ENCODE data around the gene VSIR.

VSIR gene

DNA sequence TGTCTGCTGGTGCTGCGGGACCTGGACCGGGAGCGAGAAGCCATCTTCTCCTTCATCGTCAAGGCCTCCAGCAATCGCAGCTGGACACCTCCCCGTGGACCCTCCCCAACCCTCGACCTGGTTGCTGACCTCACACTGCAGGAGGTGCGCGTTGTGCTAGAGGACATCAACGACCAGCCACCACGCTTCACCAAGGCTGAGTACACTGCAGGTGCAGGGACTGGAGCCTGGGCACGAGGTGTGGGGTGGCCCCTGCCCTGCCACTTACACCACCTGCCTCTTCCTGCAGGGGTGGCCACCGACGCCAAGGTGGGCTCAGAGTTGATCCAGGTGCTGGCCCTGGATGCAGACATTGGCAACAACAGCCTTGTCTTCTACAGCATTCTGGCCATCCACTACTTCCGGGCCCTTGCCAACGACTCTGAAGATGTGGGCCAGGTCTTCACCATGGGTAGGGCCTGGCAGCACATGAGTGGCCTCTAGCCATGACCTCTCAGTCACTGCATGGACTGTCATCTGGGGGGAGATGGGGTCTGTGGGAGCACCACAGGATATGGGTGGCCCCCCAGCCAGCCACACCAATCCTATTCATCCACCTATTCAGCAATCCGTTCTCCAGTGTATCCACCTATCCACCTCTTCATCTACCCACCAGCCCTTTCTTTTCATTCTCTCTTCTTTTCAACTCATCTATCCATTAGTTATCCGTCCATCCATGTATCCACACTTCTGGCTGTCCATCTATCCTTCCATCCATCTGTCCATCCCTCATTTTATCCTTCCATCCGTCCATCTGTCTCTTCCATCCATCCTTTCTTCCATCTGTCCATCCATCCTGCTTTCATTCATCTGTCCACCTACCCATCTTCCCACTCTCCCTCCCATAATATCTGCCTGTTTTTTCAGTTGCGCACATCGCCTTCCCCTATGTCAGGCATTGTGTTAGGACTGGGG, 34.5 kb upstream of the VSIR start:
- FAIRE-seq (no peak), DNase-seq (ENCODE audit: insufficient read length, low spot score) (no peak)
- TF ChIP-seq POU2F2 (IDR thresholded peaks at IDR 0.05; ENCODE audit: low read depth, low read length) (no peak), TAF1 (IDR thresholded peaks at IDR 0.05; ENCODE audit: low read depth, low read length) (no peak), SPI1 (IDR thresholded peaks at IDR 0.05; ENCODE audit: low read depth, low read length) (no peak), POLR2A (IDR thresholded peaks at IDR 0.05; ENCODE audit: low read depth, low read length) (no peak), PAX5 (IDR thresholded peaks at IDR 0.05; ENCODE audit: insufficient read depth, low read length, severe bottlenecking) (no peak), POLR2AphosphoS5 (IDR thresholded peaks at IDR 0.05; ENCODE audit: low read depth, low read length) (no peak)

DNA sequence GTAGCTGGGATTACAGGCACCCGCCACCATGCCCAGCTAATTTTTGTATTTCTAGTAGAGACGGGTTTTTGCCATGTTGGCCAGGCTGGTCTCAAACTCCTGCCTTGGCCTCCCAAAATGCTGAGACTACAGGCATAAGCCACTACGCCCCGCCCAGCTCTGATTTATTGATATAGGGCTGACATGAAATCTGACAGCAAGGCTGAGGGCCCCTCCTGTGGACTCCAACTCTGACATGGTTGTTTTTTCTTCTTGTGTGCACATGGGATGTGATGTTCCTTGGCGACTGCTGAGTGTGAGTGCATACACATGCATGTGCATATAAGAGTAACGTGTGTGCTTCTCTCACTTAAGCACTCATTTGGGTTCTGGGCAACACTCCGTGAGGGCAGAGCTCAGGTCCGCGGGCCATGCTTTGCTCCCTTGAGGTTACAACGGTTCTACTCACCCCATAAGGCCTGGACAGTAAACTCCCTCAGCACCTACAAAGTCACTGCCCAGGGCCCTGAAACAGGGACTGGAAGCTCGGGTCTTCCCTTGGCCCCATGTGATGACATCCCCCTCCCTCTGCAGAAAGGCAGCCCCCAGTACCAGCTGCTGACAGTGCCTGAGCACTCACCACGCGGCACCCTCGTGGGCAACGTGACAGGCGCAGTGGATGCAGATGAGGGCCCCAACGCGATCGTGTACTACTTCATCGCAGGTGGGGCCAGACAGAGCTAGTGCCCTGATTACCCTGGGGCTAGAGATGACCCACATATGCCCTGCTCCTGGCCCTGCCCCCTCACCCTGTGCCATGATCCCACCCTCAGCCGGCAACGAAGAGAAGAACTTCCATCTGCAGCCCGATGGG, 33.6 kb upstream of the VSIR start:
- FAIRE-seq: no peak
- TF ChIP-seq POLR2A (IDR thresholded peaks at IDR 0.05; ENCODE audit: low read depth, low read length): no peak
- no peak for TF ChIP-seq POLR2AphosphoS5 (IDR thresholded peaks at IDR 0.05; ENCODE audit: low read depth, low read length)
- no peak for TF ChIP-seq TAF1 (IDR thresholded peaks at IDR 0.05; ENCODE audit: low read depth, low read length)
- no peak for TF ChIP-seq PAX5 (IDR thresholded peaks at IDR 0.05; ENCODE audit: insufficient read depth, low read length, severe bottlenecking)
- no peak for TF ChIP-seq SPI1 (IDR thresholded peaks at IDR 0.05; ENCODE audit: low read depth, low read length)
- no peak for TF ChIP-seq POU2F2 (IDR thresholded peaks at IDR 0.05; ENCODE audit: low read depth, low read length)
- DNase-seq (ENCODE audit: insufficient read length, low spot score): no peak

- FAIRE-seq (no peak), DNase-seq (ENCODE audit: insufficient read length, low spot score) (no peak)
- TF ChIP-seq TAF1 (IDR thresholded peaks at IDR 0.05; ENCODE audit: low read depth, low read length) (no peak), POU2F2 (IDR thresholded peaks at IDR 0.05; ENCODE audit: low read depth, low read length) (no peak), POLR2A (IDR thresholded peaks at IDR 0.05; ENCODE audit: low read depth, low read length) (no peak), POLR2AphosphoS5 (IDR thresholded peaks at IDR 0.05; ENCODE audit: low read depth, low read length) (no peak), PAX5 (IDR thresholded peaks at IDR 0.05; ENCODE audit: insufficient read depth, low read length, severe bottlenecking) (no peak), SPI1 (IDR thresholded peaks at IDR 0.05; ENCODE audit: low read depth, low read length) (no peak)
Observed at GRCh38 chr10:71805776-71806703, 32.7 kb upstream of the VSIR start.

DNA sequence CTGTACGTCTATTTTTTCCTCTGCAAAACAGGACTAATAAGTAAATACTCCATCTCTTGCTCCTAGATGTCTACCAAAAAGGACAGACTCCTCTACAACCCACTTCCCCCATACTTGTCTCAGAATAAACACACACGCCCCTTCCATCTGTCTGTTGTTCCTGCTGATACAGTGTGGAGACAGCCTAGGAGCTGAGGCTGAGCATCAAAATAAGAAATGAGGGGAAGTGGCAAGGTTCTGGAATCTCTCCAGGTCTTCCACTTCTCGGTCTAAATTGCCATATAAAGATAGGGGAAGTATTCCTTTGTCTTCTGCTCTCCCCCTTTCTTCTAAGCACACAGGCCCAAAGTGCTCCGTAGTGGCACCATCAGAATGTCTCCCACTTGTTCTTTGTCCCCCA, 30.8 kb upstream of the VSIR start:
- no peak for TF ChIP-seq POLR2A (IDR thresholded peaks at IDR 0.05; ENCODE audit: low read depth, low read length)
- no peak for TF ChIP-seq POLR2AphosphoS5 (IDR thresholded peaks at IDR 0.05; ENCODE audit: low read depth, low read length)
- no peak for TF ChIP-seq POU2F2 (IDR thresholded peaks at IDR 0.05; ENCODE audit: low read depth, low read length)
- no peak for TF ChIP-seq PAX5 (IDR thresholded peaks at IDR 0.05; ENCODE audit: insufficient read depth, low read length, severe bottlenecking)
- no peak for TF ChIP-seq SPI1 (IDR thresholded peaks at IDR 0.05; ENCODE audit: low read depth, low read length)
- TF ChIP-seq TAF1 (IDR thresholded peaks at IDR 0.05; ENCODE audit: low read depth, low read length): no peak
- FAIRE-seq (no peak), DNase-seq (ENCODE audit: insufficient read length, low spot score) (no peak)

- DNase-seq (ENCODE audit: insufficient read length, low spot score): no peak
- FAIRE-seq: no peak
- no peak for TF ChIP-seq PAX5 (IDR thresholded peaks at IDR 0.05; ENCODE audit: insufficient read depth, low read length, severe bottlenecking)
- no peak for TF ChIP-seq TAF1 (IDR thresholded peaks at IDR 0.05; ENCODE audit: low read depth, low read length)
- TF ChIP-seq POLR2A (IDR thresholded peaks at IDR 0.05; ENCODE audit: low read depth, low read length): no peak
- no peak for TF ChIP-seq POLR2AphosphoS5 (IDR thresholded peaks at IDR 0.05; ENCODE audit: low read depth, low read length)
- no peak for TF ChIP-seq SPI1 (IDR thresholded peaks at IDR 0.05; ENCODE audit: low read depth, low read length)
- TF ChIP-seq POU2F2 (IDR thresholded peaks at IDR 0.05; ENCODE audit: low read depth, low read length): no peak
Observed at GRCh38 chr10:71802715-71803488, 29.6 kb upstream of the VSIR start.

DNA sequence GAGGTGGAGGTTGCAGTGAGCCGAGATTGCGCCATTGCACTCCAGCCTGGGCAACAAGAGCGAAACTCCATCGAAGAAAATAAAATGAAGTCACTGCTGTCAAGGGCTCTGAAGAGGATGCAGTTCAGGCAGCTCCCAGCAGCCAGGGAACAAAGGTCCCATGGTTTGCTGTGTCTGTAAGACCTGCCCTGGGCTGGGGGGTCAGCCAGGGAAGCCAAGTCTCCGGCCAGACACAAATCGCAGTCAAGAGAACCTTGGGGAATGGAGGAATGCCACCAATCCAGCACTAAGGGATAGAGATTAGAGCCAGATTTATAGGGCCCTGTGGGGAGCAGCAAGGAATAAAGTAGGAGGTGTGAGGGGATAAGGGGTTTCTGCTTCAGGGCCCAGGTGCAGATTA, 28.9 kb upstream of the VSIR start:
- no peak for FAIRE-seq

DNA sequence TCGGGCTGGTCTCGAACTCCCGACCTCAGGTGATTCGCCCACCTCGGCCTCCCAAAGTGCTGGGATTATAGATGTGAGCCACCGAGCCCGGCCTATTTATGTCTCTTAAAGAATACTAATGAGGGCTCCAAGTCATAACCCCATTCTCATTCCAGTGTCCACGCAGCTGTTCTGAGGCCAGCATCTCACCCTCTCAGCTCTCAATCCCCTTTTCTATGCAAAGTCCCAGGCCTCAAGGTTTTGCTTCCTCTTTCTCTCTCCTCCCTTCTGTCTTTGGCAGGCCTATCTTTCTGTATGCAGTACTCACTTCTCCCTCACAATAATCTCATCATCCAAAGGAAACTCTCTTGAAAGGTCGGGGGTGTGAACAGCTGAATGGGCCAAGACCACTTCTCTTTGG, 28.0 kb upstream of the VSIR start:
- DNase-seq (ENCODE audit: insufficient read length, low spot score): peak; percentile 60
- no peak for TF ChIP-seq TAF1 (IDR thresholded peaks at IDR 0.05; ENCODE audit: low read depth, low read length)
- TF ChIP-seq POU2F2 (IDR thresholded peaks at IDR 0.05; ENCODE audit: low read depth, low read length): peak; percentile 54; the same call in 1 of the 2 replicates
- no peak for TF ChIP-seq POLR2A (IDR thresholded peaks at IDR 0.05; ENCODE audit: low read depth, low read length)
- no peak for TF ChIP-seq PAX5 (IDR thresholded peaks at IDR 0.05; ENCODE audit: insufficient read depth, low read length, severe bottlenecking)
- peak; percentile 61 for TF ChIP-seq SPI1 (IDR thresholded peaks at IDR 0.05; ENCODE audit: low read depth, low read length)
- no peak for TF ChIP-seq POLR2AphosphoS5 (IDR thresholded peaks at IDR 0.05; ENCODE audit: low read depth, low read length)
- no peak for FAIRE-seq

More for the DNA sequence above, 28.9 kb upstream of the VSIR start:
- DNase-seq (ENCODE audit: insufficient read length, low spot score): no peak
- TF ChIP-seq PAX5 (IDR thresholded peaks at IDR 0.05; ENCODE audit: insufficient read depth, low read length, severe bottlenecking) (no peak), POLR2AphosphoS5 (IDR thresholded peaks at IDR 0.05; ENCODE audit: low read depth, low read length) (no peak), TAF1 (IDR thresholded peaks at IDR 0.05; ENCODE audit: low read depth, low read length) (no peak), POLR2A (IDR thresholded peaks at IDR 0.05; ENCODE audit: low read depth, low read length) (no peak), POU2F2 (IDR thresholded peaks at IDR 0.05; ENCODE audit: low read depth, low read length) (no peak), SPI1 (IDR thresholded peaks at IDR 0.05; ENCODE audit: low read depth, low read length) (no peak)
